ENCODE data around the gene CYP2W1. TPM values are rescaled to one million over a fixed set of nuclear protein-coding genes. Genes with fewer than 3 reads are reported as not detected.
"Not testable (repeated sequence)": the region's sequence is repeated elsewhere in the genome, so short reads cannot be mapped to it uniquely, and the experiment has no call there.

The CYP2W1 gene
- total RNA-seq, 1 donor from 2014 or later: 15.3 TPM

DNA sequence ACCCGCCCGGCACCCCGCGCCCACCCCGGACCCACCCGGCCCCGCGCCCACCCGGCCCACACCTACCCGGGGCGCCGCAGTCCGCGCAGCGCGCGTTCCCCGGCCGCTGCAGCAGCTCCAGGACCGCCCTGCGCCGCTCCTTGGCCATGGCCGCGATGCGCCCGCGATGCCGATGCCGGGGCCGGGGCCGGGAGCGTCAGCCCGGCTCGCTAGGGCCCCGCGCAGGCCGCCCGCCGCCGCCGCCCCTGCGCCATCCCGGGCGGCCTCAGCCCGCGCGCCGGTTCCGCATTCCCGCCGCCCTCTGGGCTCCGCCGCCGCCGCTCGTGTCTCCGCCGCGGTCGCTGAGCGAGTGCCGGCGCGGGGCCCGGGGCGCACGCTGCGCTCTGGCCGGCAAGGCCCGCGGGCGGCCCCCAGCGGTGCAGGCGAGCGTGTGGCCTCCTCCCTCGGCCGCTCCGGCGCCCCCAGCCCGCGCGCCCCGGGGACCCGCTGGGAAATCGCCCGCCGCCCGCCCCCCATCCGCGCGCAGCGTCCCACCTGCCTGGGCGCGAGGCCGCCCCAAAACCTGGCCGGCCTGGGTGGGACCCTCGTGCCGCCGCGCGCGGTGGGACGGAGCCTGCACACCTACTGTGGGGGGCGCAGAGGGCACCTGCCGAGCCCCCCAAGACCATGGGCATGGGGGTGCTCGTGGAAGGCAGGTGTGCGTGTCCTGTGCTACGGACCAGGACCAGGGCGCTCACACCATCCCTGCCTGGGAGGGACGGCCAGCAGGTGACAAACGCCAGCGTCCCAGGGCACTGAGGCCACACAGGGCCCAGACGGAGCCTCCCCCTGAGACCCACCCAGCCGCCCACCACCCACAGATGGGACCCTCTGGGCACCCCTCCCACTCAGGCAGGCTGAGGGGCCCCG is 28.4 kb upstream of the CYP2W1 start, which contains the start of gene ADAP1:
ADAP1 (minus strand) TSS at position 351 of the 909 bp plus-strand sequence; CDS start at position 148, 203 bp downstream.
- Mint-ChIP-seq H3K36me3 (no peaks in the 10 kb centered on the region), H3K27ac (peak within 1 kb of the TSS; percentile 47), H3K4me1 (ENCODE audit: unreplicated experiment) (no peaks in the 10 kb centered on the region), H3K27me3 (peaks cover 14% of the 10 kb centered on the region), H3K9me3 (no peaks in the 10 kb centered on the region), H3K4me3 (peak within 1 kb of the TSS; percentile 87)
- DNase-seq (ENCODE audit: extremely low spot score, unreplicated experiment): no peak
- peak; percentile 33 for TF ChIP-seq CTCF (conservative IDR thresholded peaks at IDR 0.05)

DNA sequence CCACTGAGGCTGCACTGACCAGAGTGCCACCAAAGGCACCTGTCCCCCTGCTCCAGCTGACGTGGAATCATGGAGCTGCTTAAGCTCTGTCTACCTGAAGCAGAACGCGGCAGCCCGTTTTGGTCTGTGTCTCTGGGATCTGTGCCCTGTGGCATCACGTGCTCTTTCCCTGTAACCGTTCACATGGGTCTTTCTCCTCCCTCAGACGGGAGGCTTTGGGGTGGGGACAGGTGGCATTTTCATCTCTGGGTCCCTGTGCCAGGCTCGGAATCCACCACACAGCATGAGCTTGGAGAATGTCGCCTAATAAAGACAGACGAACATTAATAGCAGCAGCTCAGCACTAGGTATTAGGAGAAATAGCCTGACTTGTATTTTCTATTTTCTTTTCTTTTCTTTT is 26.9 kb upstream of the CYP2W1 start:
- H3K4me3 Mint-ChIP-seq: peak overlapping the region; percentile 82

DNA sequence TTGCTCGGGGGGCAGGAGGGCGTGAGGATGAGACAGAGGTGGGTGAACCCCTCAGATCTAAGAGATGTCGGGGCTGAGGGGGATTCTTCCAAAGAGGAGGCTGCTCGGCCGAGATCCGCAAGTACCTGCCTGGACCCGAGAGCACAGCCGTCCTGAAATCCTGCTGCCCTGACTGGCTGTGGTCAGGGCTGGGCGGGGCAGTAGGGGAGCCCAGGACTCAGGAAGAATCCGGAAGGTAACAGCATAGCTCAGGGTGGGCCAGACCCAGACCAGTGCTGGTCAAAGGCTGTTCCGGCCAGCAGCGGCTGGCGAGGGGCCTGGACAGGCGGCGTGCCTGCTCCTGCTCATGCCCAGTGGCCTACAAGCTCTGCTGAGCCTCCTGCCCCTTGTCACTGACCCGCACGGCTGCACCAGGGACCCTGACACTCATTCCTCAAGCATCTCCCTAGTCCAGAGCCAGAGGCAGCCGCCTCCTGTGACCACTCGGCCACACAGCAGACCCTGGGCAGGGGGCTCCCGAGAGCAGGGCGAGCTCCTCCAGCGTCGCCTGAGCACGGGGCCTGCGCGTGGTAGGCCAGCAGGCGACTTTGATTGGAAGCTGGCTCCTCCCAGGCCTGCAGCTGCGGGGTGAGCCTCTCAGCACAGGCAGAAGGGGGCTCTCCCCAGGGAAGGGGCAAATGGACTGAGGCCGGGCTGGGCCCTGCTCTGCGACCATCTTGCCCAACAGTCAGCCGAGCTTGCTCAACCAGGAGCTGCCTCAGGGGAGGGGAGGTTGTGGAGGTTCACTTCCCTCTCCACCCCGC is 25.4 kb upstream of the CYP2W1 start:
- Mint-ChIP-seq H3K36me3 (no peaks in the 10 kb centered on the region), H3K27me3 (peaks cover 11% of the 10 kb centered on the region), H3K4me1 (ENCODE audit: unreplicated experiment) (peaks cover 7% of the 10 kb centered on the region), H3K9me3 (no peaks in the 10 kb centered on the region), H3K27ac (no peak overlapping the region), H3K4me3 (no peak overlapping the region)
- TF ChIP-seq CTCF (conservative IDR thresholded peaks at IDR 0.05): no peak
- no peak for DNase-seq (ENCODE audit: extremely low spot score, unreplicated experiment)

More for the DNA sequence above, 26.9 kb upstream of the CYP2W1 start:
- no peaks in the 10 kb centered on the region for H3K9me3 Mint-ChIP-seq
- H3K27me3 Mint-ChIP-seq: peaks cover 14% of the 10 kb centered on the region
- no peaks in the 10 kb centered on the region for H3K36me3 Mint-ChIP-seq
- no peak for DNase-seq (ENCODE audit: extremely low spot score, unreplicated experiment)
- H3K4me1 Mint-ChIP-seq (ENCODE audit: unreplicated experiment): peaks cover 6% of the 10 kb centered on the region
- TF ChIP-seq CTCF (conservative IDR thresholded peaks at IDR 0.05): no peak
- H3K27ac Mint-ChIP-seq: peak overlapping the region; percentile 47

- Mint-ChIP-seq H3K36me3 (no peaks in the 10 kb centered on the region), H3K4me1 (ENCODE audit: unreplicated experiment) (peaks cover 7% of the 10 kb centered on the region), H3K4me3 (no peak overlapping the region), H3K9me3 (no peaks in the 10 kb centered on the region), H3K27me3 (peaks cover 11% of the 10 kb centered on the region), H3K27ac (no peak overlapping the region)
- TF ChIP-seq CTCF (conservative IDR thresholded peaks at IDR 0.05): peak; percentile 26
- no peak for DNase-seq (ENCODE audit: extremely low spot score, unreplicated experiment)
Measured at GRCh38 chr7:958221-959200, 24.5 kb upstream of the CYP2W1 start.

DNA sequence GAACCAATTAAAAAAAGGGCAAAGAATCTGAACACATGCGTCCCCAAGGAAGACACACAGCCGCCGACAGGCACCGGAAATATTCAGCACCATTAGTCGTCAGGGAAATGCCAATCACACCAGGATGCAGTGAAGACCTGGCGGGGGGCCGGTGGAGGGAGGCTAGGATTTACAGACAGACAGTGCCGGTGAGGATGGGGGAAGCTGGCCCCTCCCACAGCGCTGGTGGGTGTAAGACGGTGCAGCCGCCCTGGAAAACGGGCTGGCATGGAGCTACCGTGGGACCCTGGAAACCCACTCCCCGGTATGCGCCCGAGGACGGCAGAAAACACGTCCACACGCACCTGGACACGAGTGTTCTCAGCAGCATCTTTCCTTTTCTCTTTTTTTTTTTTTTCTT is 23.7 kb upstream of the CYP2W1 start:
- H3K27me3 Mint-ChIP-seq: peaks cover 11% of the 10 kb centered on the region
- DNase-seq (ENCODE audit: extremely low spot score, unreplicated experiment): no peak
- H3K4me1 Mint-ChIP-seq (ENCODE audit: unreplicated experiment): peaks cover 7% of the 10 kb centered on the region
- H3K36me3 Mint-ChIP-seq: no peaks in the 10 kb centered on the region
- no peak overlapping the region for H3K4me3 Mint-ChIP-seq
- H3K27ac Mint-ChIP-seq: no peak overlapping the region
- H3K9me3 Mint-ChIP-seq: no peaks in the 10 kb centered on the region
- no peak for TF ChIP-seq CTCF (conservative IDR thresholded peaks at IDR 0.05)

DNA sequence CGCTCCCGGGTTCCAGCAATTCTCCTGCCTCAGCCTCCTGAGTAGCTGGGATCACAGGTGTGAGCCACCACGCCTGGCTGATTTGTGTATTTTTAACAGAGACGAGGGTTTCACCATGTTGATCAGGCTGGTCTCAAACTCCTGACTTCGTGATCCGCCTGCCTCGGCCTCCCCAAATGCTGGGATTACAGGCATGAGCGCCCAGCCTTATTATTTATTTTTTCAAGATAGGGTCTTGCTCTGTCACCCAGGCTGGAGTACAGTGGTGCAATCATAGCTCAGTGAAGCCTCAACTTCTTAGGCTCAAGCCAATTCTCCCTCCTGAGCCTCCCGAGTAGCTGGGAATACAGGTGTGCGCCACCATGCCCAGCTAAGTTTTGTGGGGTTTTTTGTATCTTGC is 23.2 kb upstream of the CYP2W1 start:
- not testable (repeated sequence) for H3K36me3 Mint-ChIP-seq; H3K4me1 Mint-ChIP-seq (ENCODE audit: unreplicated experiment); H3K27ac Mint-ChIP-seq; DNase-seq (ENCODE audit: extremely low spot score, unreplicated experiment); H3K9me3 Mint-ChIP-seq; H3K4me3 Mint-ChIP-seq
- peaks cover 11% of the 10 kb centered on the region for H3K27me3 Mint-ChIP-seq
